Endothelial cell of umbilical vein (primary cell): ENCODE results near the gene SLC9A9. TPM values are rescaled to one million over a fixed set of nuclear protein-coding genes. Genes with fewer than 3 reads are reported as not detected.

Experiments
- BruUV-seq: library from RNA; stranded (reverse); fragments of 400-500 nt; replicated peaks from 2 replicates; lab custom pipeline; 2021; lab: Mats Ljungman, UMichigan
- CTCF ChIA-PET: fragments of 300-600, 350-600 bp; sonication (Branson Sonifier 250); formaldehyde crosslinking; loops from one replicate; lab custom pipeline; 2021; ENCODE audit warnings: antibody characterized with exemption, inconsistent platforms; lab: Charles Lee
- POLR2A ChIA-PET: fragments of 300-600, 350-600 bp; sonication (Branson Sonifier 250); formaldehyde crosslinking; loops from one replicate; lab custom pipeline; 2021; ENCODE audit warnings: antibody characterized with exemption, inconsistent platforms; lab: Charles Lee
- DNase-seq: peaks from one replicate; pipeline ENCODE4 v3.0.0-alpha.2; 2011; ENCODE audit warnings: low read depth, low spot score
- FAIRE-seq: peaks from 2 replicates; lab custom pipeline; 2011; peaks lifted over from hg19 to GRCh38; lab: Jason Lieb, UNC
- H2AFZ ChIP-seq: 2 replicates; pipeline ENCODE4 v1.6.0; 2012; ENCODE audit warnings: low read depth, low read length, control low read depth, inconsistent platforms
- H3K27ac ChIP-seq: 2 replicates; pipeline ENCODE4 v1.5.1; 2011; ENCODE audit warnings: low read depth, mild to moderate bottlenecking, control low read depth, low read length, moderate library complexity; ENCODE audit not compliant: insufficient read depth
- H3K27me3 ChIP-seq, 2 experiments: 2 replicates each; pipeline versions ENCODE4 v1.6.0 to v1.6.1; 2011; ENCODE audit warnings: low read length in 2 of 2, mixed read lengths in 1 of 2; ENCODE audit not compliant: control insufficient read depth in 2 of 2, insufficient read depth in 2 of 2
- H3K36me3 ChIP-seq, 2 experiments: 2 replicates in 1 of 2; 3 replicates in 1 of 2; pipeline ENCODE4 v1.5.1; 2011; ENCODE audit warnings: low read length in 2 of 2, mild to moderate bottlenecking in 1 of 2, moderate library complexity in 1 of 2; ENCODE audit not compliant: control insufficient read depth in 2 of 2, insufficient read depth in 2 of 2; ENCODE audit errors: extremely low read depth in 1 of 2
- H3K4me1 ChIP-seq: 3 replicates; pipeline ENCODE4 v1.5.1; 2011; ENCODE audit warnings: mild to moderate bottlenecking, low read length; ENCODE audit not compliant: control insufficient read depth, insufficient read depth; ENCODE audit errors: extremely low read depth
- H3K4me2 ChIP-seq: 2 replicates; pipeline ENCODE4 v1.6.1; 2011; ENCODE audit warnings: low read length, control low read depth, mixed read lengths; ENCODE audit not compliant: insufficient read depth
- H3K4me3 ChIP-seq, 3 experiments: fragments of 200-600 bp in 1 of 3; sonication (generic), shearing (Covaris generic) in 1 of 3; replicated peaks in 1 of 3; 2 replicates each; pipeline ENCODE4 v1.5.1; 2011 to 2016; ENCODE audit warnings: control low read depth in 3 of 3, low read length in 3 of 3, mild to moderate bottlenecking in 2 of 3, inconsistent platforms in 1 of 3, low read depth in 1 of 3, moderate library complexity in 1 of 3; ENCODE audit not compliant: insufficient read depth in 1 of 3
- H3K79me2 ChIP-seq: 2 replicates; pipeline ENCODE4 v1.6.0; 2012; ENCODE audit warnings: low read length, inconsistent platforms; ENCODE audit not compliant: control insufficient read depth, insufficient read depth
- H3K9ac ChIP-seq: replicated peaks from 2 replicates; pipeline ENCODE3; 2011; ENCODE audit warnings: low read length, control low read depth; ENCODE audit not compliant: insufficient read depth; ENCODE audit errors: extremely low read depth
- H3K9me1 ChIP-seq: replicated peaks from 3 replicates; pipeline ENCODE4 v1.6.0; 2011; ENCODE audit warnings: mild to moderate bottlenecking, low read length; ENCODE audit not compliant: control insufficient read depth, insufficient read depth; ENCODE audit errors: extremely low read depth
- H3K9me3 ChIP-seq: replicated peaks from 2 replicates; pipeline ENCODE4 v1.5.1; 2012; ENCODE audit warnings: low read length, inconsistent platforms; ENCODE audit not compliant: control insufficient read depth, insufficient read depth
- H4K20me1 ChIP-seq: replicated peaks from 2 replicates; pipeline ENCODE3; 2011; ENCODE audit warnings: mild to moderate bottlenecking, low read length; ENCODE audit not compliant: control insufficient read depth, insufficient read depth; ENCODE audit errors: extremely low read depth
- CTCF ChIP-seq, 2 donors: IDR thresholded peaks; 1 replicate in 1 of 2; 2 replicates in 1 of 2; pipeline ENCODE4 v1.5.1; 2011; ENCODE audit warnings: low read length in 2 of 2, mild to moderate bottlenecking in 2 of 2, moderate library complexity in 2 of 2, control low read depth in 1 of 2, inconsistent platforms in 1 of 2, low read depth in 1 of 2; ENCODE audit not compliant: insufficient read depth in 1 of 2; ENCODE audit errors: extremely low read depth in 1 of 2
- EZH2 ChIP-seq: IDR thresholded peaks from 2 replicates; pipeline ENCODE4 v1.6.1; 2012; ENCODE audit warnings: borderline replicate concordance, low read depth, mild to moderate bottlenecking, moderate library complexity, low read length, inconsistent platforms; ENCODE audit not compliant: severe bottlenecking
- FOS ChIP-seq: IDR thresholded peaks from 2 replicates; pipeline ENCODE4 v1.6.1; 2011; ENCODE audit warnings: mild to moderate bottlenecking, low read length, moderate library complexity, borderline replicate concordance; ENCODE audit not compliant: insufficient read depth
- GATA2 ChIP-seq: IDR thresholded peaks from 2 replicates; pipeline ENCODE4 v1.7.0; 2011; ENCODE audit warnings: low read depth, mild to moderate bottlenecking, moderate library complexity, mixed read lengths, low read length; ENCODE audit not compliant: insufficient read length, insufficient read depth
- JUN ChIP-seq: IDR thresholded peaks from 2 replicates; pipeline ENCODE4 v1.6.1; 2011; ENCODE audit warnings: borderline replicate concordance, low read depth; ENCODE audit not compliant: insufficient read length, insufficient read depth
- MAX ChIP-seq: IDR thresholded peaks from 2 replicates; pipeline ENCODE4 v1.6.1; 2011; ENCODE audit not compliant: insufficient read depth, insufficient read length
- MYC ChIP-seq: IDR thresholded peaks from one replicate; pipeline ENCODE4 v1.6.1; 2011; ENCODE audit warnings: mild to moderate bottlenecking, low read depth, low read length
- POLR2A ChIP-seq: IDR thresholded peaks from 2 replicates; pipeline ENCODE4 v1.6.1; 2012; ENCODE audit warnings: low read depth, mild to moderate bottlenecking, control low read depth, low read length
- POLR2AphosphoS5 ChIP-seq: IDR thresholded peaks from 2 replicates; pipeline ENCODE4 v1.6.1; 2012; ENCODE audit warnings: low read depth, mild to moderate bottlenecking, control low read depth, low read length, moderate library complexity; ENCODE audit not compliant: insufficient read depth
- dilution Hi-C: fragments of 300-500 bp; cut with MboI; formaldehyde crosslinking; loops from one replicate; pipeline ENCODE4 v1.15.0; 2019; ENCODE audit warnings: low sequenced_read_pairs; ENCODE audit not compliant: extremely low pct_ligation_motif_present
- intact Hi-C: fragments of 100-400 bp; cut with micrococcal nuclease; formaldehyde crosslinking; loops from one replicate; pipeline ENCODE4 v1.10.0; 2022
- polyA plus RNA-seq, 4 experiments: library from polyadenylated mRNA; depleted of rRNA in 3 of 4; stranded (reverse) in 3 of 4; unstranded in 1 of 4; fragments of >200 nt; gene quantifications; 2 replicates each; pipeline versions ENCODE4 v1.2.1 to v1.2.3, GENCODE V29; 2011 to 2012; ENCODE audit warnings: missing spikeins in 1 of 4
- total RNA-seq: library from RNA; stranded (reverse); gene quantifications from 2 replicates; pipeline ENCODE4 v1.2.3, GENCODE V29; 2021

The SLC9A9 gene
- total and polyA plus RNA-seq, 2 donors (not counting 3 experiments of a cell fraction or from before 2014, with no cell fraction given), result 1.5 to 1.8 TPM

GRCh38 chr3:143337387-143337786 lies 510.9 kb downstream of the SLC9A9 start:
- Histone ChIP-seq H3K9ac (no peak overlapping the region), H3K4me1 (no peaks in the 10 kb centered on the region), H3K9me1 (no peaks in the 10 kb centered on the region), H2AFZ (no peak overlapping the region), H3K9me3 (no peaks in the 10 kb centered on the region), H3K27ac (no peak overlapping the region), H3K36me3 (no peaks in the 10 kb centered on the region), H4K20me1 (no peaks in the 10 kb centered on the region), H3K79me2 (no peaks in the 10 kb centered on the region), H3K4me3 (no peak overlapping the region), H3K4me2 (no peak overlapping the region), H3K27me3 (no peaks in the 10 kb centered on the region)
- BruUV-seq, result no TSS peak
- no peak for TF ChIP-seq MAX
- TF ChIP-seq FOS, result no peak
- no peak for TF ChIP-seq POLR2AphosphoS5
- TF ChIP-seq JUN, result no peak
- no peak for TF ChIP-seq GATA2
- TF ChIP-seq EZH2, result no peak
- no peak for TF ChIP-seq MYC
- no peak for TF ChIP-seq POLR2A
- no peak for TF ChIP-seq CTCF (IDR thresholded peaks at IDR 0.05; ENCODE audit: extremely low read depth in 1 of 2, insufficient read depth in 1 of 2, low read depth in 1 of 2, low read length in 2 of 2)
- no peak for DNase-seq
- intact Hi-C loops, result no loop called here
- ChIA-PET POLR2A (no interaction called here), CTCF (interaction anchor here (0.8 to 2.3 kb wide), 8 partner anchors 7 to 337 kb away, joined by 3 to 11 read pairs (median 4); no protein-coding TSS in a partner anchor)
- dilution Hi-C loops, result no loop called here
- FAIRE-seq, result no peak
